NCI-H1048 (cell line): ENCODE results near the gene RAE1.

Source experiments
- DNase-seq: peaks from one replicate; lab custom pipeline; 2025; lab: John Stamatoyannopoulos, UW

RAE1 gene

GRCh38 chr20:57388953-57389694, 38.1 kb downstream of the RAE1 start:
- DNase-seq: no peak

GRCh38 chr20:57389695-57390603, 38.9 kb downstream of the RAE1 start:
- DNase-seq: no peak

GRCh38 chr20:57390604-57391438, 39.8 kb downstream of the RAE1 start, which contains the start of gene RBM38:
TSS of gene RBM38 (plus strand) at chr20:57391396. CDS start at chr20:57391582, 186 bp downstream.
- peak; percentile 62 for DNase-seq

- DNase-seq: no peak
Observed at GRCh38 chr20:57391439-57392301, 40.6 kb downstream of the RAE1 start.

GRCh38 chr20:57392512-57393271, 41.6 kb downstream of the RAE1 start:
- DNase-seq: no peak

GRCh38 chr20:57393321-57394120, 42.5 kb downstream of the RAE1 start:
- DNase-seq: no peak

- DNase-seq: no peak
Observed at GRCh38 chr20:57394121-57395082, 43.3 kb downstream of the RAE1 start.

GRCh38 chr20:57395111-57395966, 44.3 kb downstream of the RAE1 start:
- DNase-seq: no peak

GRCh38 chr20:57396212-57396983, 45.3 kb downstream of the RAE1 start:
- DNase-seq: no peak

- DNase-seq: no peak
Observed at GRCh38 chr20:57396984-57397692, 46.1 kb downstream of the RAE1 start.

GRCh38 chr20:57397693-57398108, 46.6 kb downstream of the RAE1 start:
- DNase-seq: no peak

GRCh38 chr20:57398231-57398821, 47.3 kb downstream of the RAE1 start:
- DNase-seq: no peak

- no peak for DNase-seq
Observed at GRCh38 chr20:57398901-57399535, 48.0 kb downstream of the RAE1 start.

- no peak for DNase-seq
Observed at GRCh38 chr20:57399587-57400155, 48.6 kb downstream of the RAE1 start.
